ENCODE results near the gene GPN1. TPM values are rescaled to one million over a fixed set of nuclear protein-coding genes. Genes with fewer than 3 reads are reported as not detected.

GPN1 gene
- total RNA-seq, 2 experiments from 2014 or later, result 24.6 to 28.1 TPM

DNA sequence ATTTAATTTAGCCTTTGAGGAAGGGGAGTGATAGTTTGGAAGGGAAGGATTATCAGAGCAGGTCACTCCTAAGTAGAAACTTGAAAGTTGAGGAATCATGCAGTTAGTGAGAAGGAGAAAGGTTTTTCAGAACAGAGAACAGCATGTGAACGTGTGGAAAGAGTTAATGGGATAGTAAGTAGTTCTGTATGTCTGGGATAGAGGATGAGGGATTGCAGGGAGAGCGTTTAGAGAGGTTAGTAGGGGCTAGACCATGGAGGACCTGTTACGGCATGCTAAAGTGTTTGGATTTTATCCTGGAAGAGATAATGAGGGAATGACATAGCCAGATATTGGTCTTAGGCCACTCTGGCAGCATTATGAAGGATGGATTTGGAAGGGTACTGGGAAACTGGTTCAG lies 44.3 kb upstream of the GPN1 start:
- DNase-seq (no peak), ATAC-seq (ENCODE audit: poor library complexity) (no peak)
- H3K4me1 ChIP-seq (ENCODE audit: insufficient read depth, low read length), result peaks cover 46% of the 10 kb centered on the region
- H3K4me3 ChIP-seq (ENCODE audit: low read length), result no peak overlapping the region
- intact Hi-C loops (cut with DNase I, micrococcal nuclease), result loop anchor here in 1 of 2 experiments (5.0 to 10.0 kb wide), 5 partner anchors 43 to 262 kb away; partner anchors contain the start of genes CCDC121, GPN1, MPV17 and MRPL33
- CTCF ChIA-PET, result no interaction called here
- POLR2A ChIA-PET, result interaction anchor here (1.2 kb wide), 2 partner anchors 44 to 79 kb away, joined by 3 read pairs; partner anchors contain the start of genes SLC4A1AP and SUPT7L
- peaks cover 4% of the 10 kb centered on the region for H3K9me3 Mint-ChIP-seq
- H3K27ac Mint-ChIP-seq, result peak overlapping the region; percentile 92
- no peaks in the 10 kb centered on the region for H3K27me3 Mint-ChIP-seq
- H3K36me3 Mint-ChIP-seq (ENCODE audit: low read depth), result peaks cover 57% of the 10 kb centered on the region
- H3K36me3 ChIP-seq (ENCODE audit: insufficient read depth, low read length), result no peaks in the 10 kb centered on the region
- peaks cover 63% of the 10 kb centered on the region for H3K4me1 Mint-ChIP-seq (ENCODE audit: low read depth)
- TF ChIP-seq, protein P1, sequence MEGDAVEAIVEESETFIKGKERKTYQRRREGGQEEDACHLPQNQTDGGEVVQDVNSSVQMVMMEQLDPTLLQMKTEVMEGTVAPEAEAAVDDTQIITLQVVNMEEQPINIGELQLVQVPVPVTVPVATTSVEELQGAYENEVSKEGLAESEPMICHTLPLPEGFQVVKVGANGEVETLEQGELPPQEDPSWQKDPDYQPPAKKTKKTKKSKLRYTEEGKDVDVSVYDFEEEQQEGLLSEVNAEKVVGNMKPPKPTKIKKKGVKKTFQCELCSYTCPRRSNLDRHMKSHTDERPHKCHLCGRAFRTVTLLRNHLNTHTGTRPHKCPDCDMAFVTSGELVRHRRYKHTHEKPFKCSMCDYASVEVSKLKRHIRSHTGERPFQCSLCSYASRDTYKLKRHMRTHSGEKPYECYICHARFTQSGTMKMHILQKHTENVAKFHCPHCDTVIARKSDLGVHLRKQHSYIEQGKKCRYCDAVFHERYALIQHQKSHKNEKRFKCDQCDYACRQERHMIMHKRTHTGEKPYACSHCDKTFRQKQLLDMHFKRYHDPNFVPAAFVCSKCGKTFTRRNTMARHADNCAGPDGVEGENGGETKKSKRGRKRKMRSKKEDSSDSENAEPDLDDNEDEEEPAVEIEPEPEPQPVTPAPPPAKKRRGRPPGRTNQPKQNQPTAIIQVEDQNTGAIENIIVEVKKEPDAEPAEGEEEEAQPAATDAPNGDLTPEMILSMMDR (IDR thresholded peaks at IDR 0.05), result no peak
- peak overlapping the region; percentile 94 for H3K4me3 Mint-ChIP-seq
- no peaks in the 10 kb centered on the region for H3K27me3 ChIP-seq (ENCODE audit: control insufficient read depth in 1 of 2, insufficient read depth in 2 of 2, low read length in 2 of 2)
- peaks cover 4 to 5% of the 10 kb centered on the region in 2 experiments for H3K9me3 ChIP-seq (ENCODE audit: control insufficient read depth in 1 of 2, insufficient read depth in 1 of 2, low read length in 2 of 2)
- H3K27ac ChIP-seq (ENCODE audit: low read depth in 1 of 2, low read length in 2 of 2), result no peak overlapping the region

DNA sequence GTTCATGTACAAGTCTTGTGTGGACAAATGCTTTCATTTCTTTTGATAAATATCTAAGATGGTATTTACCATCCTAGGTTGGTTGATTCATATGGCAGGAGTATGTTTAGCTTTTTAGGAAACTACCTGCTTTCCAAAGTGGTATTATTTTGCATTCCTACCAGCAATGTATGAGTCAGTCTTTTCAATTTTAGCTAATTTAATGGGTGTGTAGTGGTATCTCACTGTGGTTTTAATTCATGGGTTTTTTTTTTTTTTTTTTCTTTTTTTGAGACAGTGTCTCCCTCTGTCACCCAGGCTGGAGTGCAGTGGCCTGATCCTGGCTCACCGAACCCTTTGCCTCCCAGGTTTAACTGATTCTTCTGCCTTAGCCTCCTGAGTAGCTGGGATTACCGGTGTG lies 41.8 kb upstream of the GPN1 start:
- Mint-ChIP-seq H3K27ac (peak overlapping the region; percentile 4), H3K4me1 (ENCODE audit: low read depth) (peaks cover 69% of the 10 kb centered on the region), H3K4me3 (peak overlapping the region; percentile 30), H3K36me3 (ENCODE audit: low read depth) (peaks cover 77% of the 10 kb centered on the region), H3K9me3 (peaks cover 7% of the 10 kb centered on the region), H3K27me3 (no peaks in the 10 kb centered on the region)
- TF ChIP-seq, protein P1 (IDR thresholded peaks at IDR 0.05), result no peak
- DNase-seq (no peak), ATAC-seq (ENCODE audit: poor library complexity) (no peak)
- peaks cover 47% of the 10 kb centered on the region for H3K4me1 ChIP-seq (ENCODE audit: insufficient read depth, low read length)
- intact Hi-C loops (cut with DNase I, micrococcal nuclease), result loop anchor here in 1 of 2 experiments (10.0 kb wide), 1 partner anchor 182 kb away; the partner anchor contains the start of gene PPM1G
- H3K36me3 ChIP-seq (ENCODE audit: insufficient read depth, low read length), result no peaks in the 10 kb centered on the region
- POLR2A ChIA-PET, result interaction anchor here (0.9 kb wide), 1 partner anchor 27 kb away, joined by 3 read pairs; no protein-coding TSS in a partner anchor
- no peak overlapping the region for H3K4me3 ChIP-seq (ENCODE audit: low read length)
- H3K27me3 ChIP-seq (ENCODE audit: control insufficient read depth in 1 of 2, insufficient read depth in 2 of 2, low read length in 2 of 2), result no peaks in the 10 kb centered on the region
- no peak overlapping the region for H3K27ac ChIP-seq (ENCODE audit: low read depth in 1 of 2, low read length in 2 of 2)
- CTCF ChIA-PET, result no interaction called here
- peaks cover 14 to 17% of the 10 kb centered on the region in 2 experiments for H3K9me3 ChIP-seq (ENCODE audit: control insufficient read depth in 1 of 2, insufficient read depth in 1 of 2, low read length in 2 of 2)

DNA sequence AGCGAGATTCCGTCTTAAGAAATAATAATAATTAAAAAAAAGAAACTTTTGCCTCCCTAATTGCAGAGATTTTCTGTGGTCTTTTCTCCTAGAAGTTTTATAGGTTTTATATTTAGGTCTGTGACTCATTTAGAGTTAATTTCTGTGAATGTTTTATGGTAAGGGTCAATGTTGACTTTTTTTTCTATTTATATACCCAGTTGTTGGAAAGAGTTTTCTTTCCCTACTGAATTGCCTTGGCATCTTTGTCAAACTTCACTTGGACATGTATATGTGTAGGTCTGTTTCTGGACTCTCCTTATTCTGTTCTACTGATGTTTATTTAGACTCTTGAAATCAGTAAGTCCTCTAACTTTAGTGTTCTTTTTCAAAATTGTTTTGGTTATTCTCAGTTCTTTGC lies 40.5 kb upstream of the GPN1 start:
- TF ChIP-seq, protein P1 (IDR thresholded peaks at IDR 0.05), result no peak
- no peaks in the 10 kb centered on the region for H3K36me3 ChIP-seq (ENCODE audit: insufficient read depth, low read length)
- ChIA-PET POLR2A (no interaction called here), CTCF (no interaction called here)
- H3K4me3 ChIP-seq (ENCODE audit: low read length), result no peak overlapping the region
- Mint-ChIP-seq H3K27me3 (no peaks in the 10 kb centered on the region), H3K4me3 (no peak overlapping the region), H3K27ac (no peak overlapping the region), H3K4me1 (ENCODE audit: low read depth) (peaks cover 59% of the 10 kb centered on the region), H3K9me3 (peaks cover 7% of the 10 kb centered on the region), H3K36me3 (ENCODE audit: low read depth) (peaks cover 78% of the 10 kb centered on the region)
- intact Hi-C loops (cut with DNase I, micrococcal nuclease), result loop anchor here in 1 of 2 experiments (10.0 kb wide), 1 partner anchor 184 kb away; the partner anchor contains the start of gene PPM1G
- DNase-seq (no peak), ATAC-seq (ENCODE audit: poor library complexity) (no peak)
- H3K9me3 ChIP-seq (ENCODE audit: control insufficient read depth in 1 of 2, insufficient read depth in 1 of 2, low read length in 2 of 2), result peaks cover 14 to 27% of the 10 kb centered on the region in 2 experiments
- no peaks in the 10 kb centered on the region for H3K27me3 ChIP-seq (ENCODE audit: control insufficient read depth in 1 of 2, insufficient read depth in 2 of 2, low read length in 2 of 2)
- peaks cover 34% of the 10 kb centered on the region for H3K4me1 ChIP-seq (ENCODE audit: insufficient read depth, low read length)
- H3K27ac ChIP-seq (ENCODE audit: low read depth in 1 of 2, low read length in 2 of 2), result no peak overlapping the region
